Parathyroid adenoma (tissue), 2 donors: ENCODE data around the gene PRDM1.

Source experiments
- H2AFZ ChIP-seq: fragments of 300-600 bp; sonication (generic); one replicate; pipeline ENCODE4 v1.7.0; 2017; ENCODE audit warnings: antibody characterized with exemption, mild to moderate bottlenecking
- H3K27ac ChIP-seq: fragments of 300-600 bp; sonication (generic); one replicate; pipeline ENCODE4 v1.7.0; 2017
- H3K27me3 ChIP-seq: fragments of 300-600 bp; sonication (generic); one replicate; pipeline ENCODE4 v1.7.0; 2017; ENCODE audit warnings: low read length; ENCODE audit not compliant: control insufficient read depth, insufficient read depth
- H3K36me3 ChIP-seq: fragments of 300-600 bp; sonication (generic); one replicate; pipeline ENCODE4 v1.7.0; 2017; ENCODE audit warnings: low read length; ENCODE audit not compliant: control insufficient read depth, insufficient read depth
- H3K4me1 ChIP-seq: fragments of 300-600 bp; sonication (generic); one replicate; pipeline ENCODE4 v1.7.0; 2017; ENCODE audit warnings: control low read depth
- H3K4me2 ChIP-seq: fragments of 300-600 bp; sonication (generic); one replicate; pipeline ENCODE4 v1.7.0; 2017; ENCODE audit warnings: low read length
- H3K4me3 ChIP-seq: fragments of 300-600 bp; sonication (generic); one replicate; pipeline ENCODE4 v1.7.0; 2017; ENCODE audit warnings: low read depth, low read length
- H3K79me2 ChIP-seq: fragments of 300-600 bp; sonication (generic); one replicate; pipeline ENCODE4 v1.7.0; 2017; ENCODE audit warnings: control low read depth
- H3K9ac ChIP-seq: fragments of 300-600 bp; sonication (generic); one replicate; pipeline ENCODE4 v1.7.0; 2017; ENCODE audit warnings: mild to moderate bottlenecking
- H3K9me3 ChIP-seq: fragments of 300-600 bp; sonication (generic); one replicate; pipeline ENCODE4 v1.7.0; 2017; ENCODE audit warnings: low read length; ENCODE audit not compliant: control insufficient read depth
- TF ChIP-seq, protein P1 (sequence below): fragments of 300-600 bp; sonication (generic); IDR thresholded peaks from one replicate; pipeline ENCODE4 v1.7.0; 2017; ENCODE audit warnings: antibody characterized with exemption, mild to moderate bottlenecking
- donor health status: primary hyperparathyroidism.

Gene PRDM1

GRCh38 chr6:106158816-106159215 is 72.7 kb downstream of the PRDM1 start:
- Histone ChIP-seq H3K9ac (no peak overlapping the region), H3K4me2 (no peak overlapping the region), H2AFZ (no peak overlapping the region), H3K9me3 (no peaks in the 10 kb centered on the region), H3K27me3 (no peaks in the 10 kb centered on the region), H3K4me3 (no peak overlapping the region), H3K27ac (no peak overlapping the region), H3K4me1 (no peaks in the 10 kb centered on the region), H3K36me3 (no peaks in the 10 kb centered on the region), H3K79me2 (no peaks in the 10 kb centered on the region)
- TF ChIP-seq, protein P1, sequence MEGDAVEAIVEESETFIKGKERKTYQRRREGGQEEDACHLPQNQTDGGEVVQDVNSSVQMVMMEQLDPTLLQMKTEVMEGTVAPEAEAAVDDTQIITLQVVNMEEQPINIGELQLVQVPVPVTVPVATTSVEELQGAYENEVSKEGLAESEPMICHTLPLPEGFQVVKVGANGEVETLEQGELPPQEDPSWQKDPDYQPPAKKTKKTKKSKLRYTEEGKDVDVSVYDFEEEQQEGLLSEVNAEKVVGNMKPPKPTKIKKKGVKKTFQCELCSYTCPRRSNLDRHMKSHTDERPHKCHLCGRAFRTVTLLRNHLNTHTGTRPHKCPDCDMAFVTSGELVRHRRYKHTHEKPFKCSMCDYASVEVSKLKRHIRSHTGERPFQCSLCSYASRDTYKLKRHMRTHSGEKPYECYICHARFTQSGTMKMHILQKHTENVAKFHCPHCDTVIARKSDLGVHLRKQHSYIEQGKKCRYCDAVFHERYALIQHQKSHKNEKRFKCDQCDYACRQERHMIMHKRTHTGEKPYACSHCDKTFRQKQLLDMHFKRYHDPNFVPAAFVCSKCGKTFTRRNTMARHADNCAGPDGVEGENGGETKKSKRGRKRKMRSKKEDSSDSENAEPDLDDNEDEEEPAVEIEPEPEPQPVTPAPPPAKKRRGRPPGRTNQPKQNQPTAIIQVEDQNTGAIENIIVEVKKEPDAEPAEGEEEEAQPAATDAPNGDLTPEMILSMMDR, result no peak
